Omental fat pad (tissue), 4 donors: ENCODE results near the gene LRRC46. TPM values are rescaled to one million over a fixed set of nuclear protein-coding genes. Genes with fewer than 3 reads are reported as not detected.

ENCODE experiments used
- ATAC-seq: fragments of 150-250 bp; one replicate; pipeline ENCODE4 v1.9.1; 2016; ENCODE audit warnings: mild to moderate bottlenecking, moderate library complexity; ENCODE audit not compliant: low FRiP score
- DNase-seq: peaks from one replicate; pipeline ENCODE4 v3.0.0-alpha.2; 2019; ENCODE audit warnings: low spot score
- CTCF ChIP-seq, 3 donors: fragments of 450-650 bp; IDR thresholded peaks; one replicate each; pipeline ENCODE4 v1.5.1; 2016 to 2017; ENCODE audit warnings: antibody characterized with exemption in 3 of 3, mild to moderate bottlenecking in 3 of 3, moderate library complexity in 2 of 3
- total RNA-seq, 4 donors: library from RNA; depleted of rRNA; stranded (reverse); fragments of >200 nt; gene quantifications; one replicate each; pipeline ENCODE4 v1.1.0, GENCODE V29; 2016

The LRRC46 gene
- total RNA-seq, 4 donors from 2014 or later = 0.24 TPM; not detected in 3

- no peak for TF ChIP-seq CTCF (IDR thresholded peaks at IDR 0.05)
Observed at GRCh38 chr17:47870056-47870455, 38.6 kb downstream of the LRRC46 start.

GRCh38 chr17:47871048-47871447 lies 39.6 kb downstream of the LRRC46 start:
- TF ChIP-seq CTCF (IDR thresholded peaks at IDR 0.05) = no peak
- ATAC-seq = no peak
- DNase-seq = no peak

More at GRCh38 chr17:47870056-47870455, 38.6 kb downstream of the LRRC46 start:
- DNase-seq (no peak), ATAC-seq (no peak)

- TF ChIP-seq CTCF (IDR thresholded peaks at IDR 0.05) = no peak
- peak; percentile 69 for ATAC-seq
- DNase-seq = no peak
Observed at GRCh38 chr17:47872019-47872650, 40.7 kb downstream of the LRRC46 start.

GRCh38 chr17:47872651-47873161 lies 41.2 kb downstream of the LRRC46 start:
- no peak for TF ChIP-seq CTCF (IDR thresholded peaks at IDR 0.05)
- peak; percentile 49 for ATAC-seq

GRCh38 chr17:47873200-47874090 lies 42.0 kb downstream of the LRRC46 start:
- no peak for TF ChIP-seq CTCF (IDR thresholded peaks at IDR 0.05)
- ATAC-seq (no peak), DNase-seq (no peak)

More at GRCh38 chr17:47872651-47873161, 41.2 kb downstream of the LRRC46 start:
- no peak for DNase-seq

GRCh38 chr17:47875011-47875985 lies 43.8 kb downstream of the LRRC46 start:
- no peak for TF ChIP-seq CTCF (IDR thresholded peaks at IDR 0.05)
- ATAC-seq = no peak
- DNase-seq = no peak
